Activated T-helper 1 cell treated with anti-CD3 and anti-CD28 coated beads, Interleukin-12 subunit alpha, Interleukin-12 subunit beta, Interleukin-2, Interleukin-4 antibody, amounts not matched to agents 30 ng/mL and 10 ng/mL and 1 ng/mL, durations not matched to agents 14 hours and 24 hours and 36 hours (primary cell): ENCODE data around the gene SAMD9. TPM values are rescaled to one million over a fixed set of nuclear protein-coding genes. Genes with fewer than 3 reads are reported as not detected.

Experiments used
- DNase-seq: peaks from one replicate; pipeline ENCODE4 v3.0.0; 2021; ENCODE audit warnings: low spot score
- H3K27ac Mint-ChIP-seq: one replicate; pipeline ENCODE4 v1.8.0; 2021; ENCODE audit warnings: mild to moderate bottlenecking, mixed read lengths
- H3K27me3 Mint-ChIP-seq: one replicate; pipeline ENCODE4 v1.8.0; 2022; ENCODE audit warnings: mild to moderate bottlenecking, moderate library complexity, mixed read lengths; ENCODE audit not compliant: insufficient read depth
- H3K36me3 Mint-ChIP-seq: one replicate; pipeline ENCODE4 v1.8.0; 2021; ENCODE audit warnings: low read depth, mixed read lengths
- H3K4me1 Mint-ChIP-seq: one replicate; pipeline ENCODE4 v1.8.0; 2021; ENCODE audit warnings: low read depth, mixed read lengths
- H3K4me3 Mint-ChIP-seq: one replicate; pipeline ENCODE4 v1.8.0; 2021; ENCODE audit warnings: mild to moderate bottlenecking, moderate library complexity, mixed read lengths
- H3K9me3 Mint-ChIP-seq: one replicate; pipeline ENCODE4 v1.8.0; 2021; ENCODE audit warnings: mixed read lengths
- intact Hi-C: fragments of 100-400 bp; cut with micrococcal nuclease; formaldehyde crosslinking; loops from one replicate; pipeline ENCODE4 v1.15.1; 2024
- total RNA-seq: library from RNA; stranded (reverse); gene quantifications from 2 replicates; pipeline ENCODE4 v1.2.3, GENCODE V29; 2022

Gene SAMD9
- 11.5 and 11.8 TPM in 2 replicates for total RNA-seq

DNA sequence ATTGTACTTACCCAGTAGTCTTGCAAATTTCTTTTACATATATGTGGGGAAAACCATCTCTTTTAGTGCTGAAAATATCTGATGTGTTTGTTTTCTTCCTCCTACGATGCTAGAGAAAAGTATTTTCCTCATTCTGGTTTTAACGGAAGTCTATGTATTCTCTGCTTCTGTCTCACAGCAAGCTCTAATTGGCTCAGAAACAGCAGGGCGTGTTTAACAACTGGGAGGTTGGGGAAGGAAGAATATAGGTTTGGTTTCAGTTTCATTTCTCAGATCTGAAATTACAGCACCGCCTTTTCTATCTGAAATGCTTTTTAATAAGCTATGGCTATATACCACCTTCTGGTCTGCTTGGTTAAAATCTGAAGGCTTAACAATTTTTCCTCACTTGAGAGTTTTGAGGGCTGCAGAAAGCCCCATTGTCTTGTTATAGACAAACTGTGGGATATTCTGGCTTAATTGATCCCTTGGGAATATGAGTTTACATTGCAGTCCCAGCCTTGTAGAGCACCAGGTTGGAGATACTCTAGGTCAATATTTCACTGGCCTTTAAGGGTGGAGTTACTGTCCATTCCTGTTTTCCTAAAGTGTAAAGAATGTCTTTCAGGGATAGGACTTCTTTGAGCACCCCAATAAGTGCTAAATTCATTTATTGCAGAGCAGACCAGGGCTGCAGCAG lies at the start of gene SAMD9:
SAMD9 (minus strand) TSS at position 128 of the 679 bp plus-strand sequence. CDS start 11,882 bp downstream, outside the sequence.
- H3K4me1 Mint-ChIP-seq, result peaks cover 60% of the 10 kb centered on the region
- no peaks in the 10 kb centered on the region for H3K27me3 Mint-ChIP-seq
- H3K36me3 Mint-ChIP-seq, result peaks cover 61% of the 10 kb centered on the region
- peak within 1 kb of the TSS; percentile 91 for H3K4me3 Mint-ChIP-seq
- peak within 1 kb of the TSS; percentile 82 for H3K27ac Mint-ChIP-seq
- intact Hi-C loops, result loop anchor here (1.0 to 5.0 kb wide), 13 partner anchors 30 to 871 kb away; partner anchors contain the start of genes ANKIB1, CDK6, FAM133B and KRIT1
- H3K9me3 Mint-ChIP-seq, result peaks cover 34% of the 10 kb centered on the region
- peak; percentile 63 for DNase-seq

DNA sequence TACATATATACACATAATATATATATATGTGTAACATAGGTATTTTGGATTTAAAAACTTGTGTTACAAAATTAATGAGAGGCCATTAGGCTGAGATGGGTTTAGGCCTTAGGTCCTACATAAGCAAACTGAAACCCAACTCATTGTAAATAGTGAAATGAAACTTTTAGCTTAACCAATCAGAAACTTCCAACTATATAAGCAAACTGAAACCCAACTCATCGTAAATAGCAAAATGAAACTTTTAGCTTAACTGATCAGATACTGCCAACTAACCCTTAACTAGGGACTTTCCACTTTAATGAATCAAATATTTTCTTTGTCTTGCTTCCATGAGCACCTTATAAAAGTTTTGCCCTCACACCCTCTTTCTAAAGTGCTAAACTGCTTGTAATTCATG lies 47.7 kb upstream of the SAMD9 start:
- DNase-seq, result no peak
- H3K36me3 Mint-ChIP-seq, result peaks cover 11% of the 10 kb centered on the region
- H3K4me1 Mint-ChIP-seq, result no peaks in the 10 kb centered on the region
- H3K27ac Mint-ChIP-seq, result no peak overlapping the region
- intact Hi-C loops, result loop anchor here (2.0 to 5.0 kb wide), 2 partner anchors 17 to 48 kb away; partner anchors contain the start of genes SAMD9 and SAMD9L
- H3K4me3 Mint-ChIP-seq, result no peak overlapping the region
- H3K9me3 Mint-ChIP-seq, result peaks cover 40% of the 10 kb centered on the region
- H3K27me3 Mint-ChIP-seq, result peaks cover 2% of the 10 kb centered on the region

DNA sequence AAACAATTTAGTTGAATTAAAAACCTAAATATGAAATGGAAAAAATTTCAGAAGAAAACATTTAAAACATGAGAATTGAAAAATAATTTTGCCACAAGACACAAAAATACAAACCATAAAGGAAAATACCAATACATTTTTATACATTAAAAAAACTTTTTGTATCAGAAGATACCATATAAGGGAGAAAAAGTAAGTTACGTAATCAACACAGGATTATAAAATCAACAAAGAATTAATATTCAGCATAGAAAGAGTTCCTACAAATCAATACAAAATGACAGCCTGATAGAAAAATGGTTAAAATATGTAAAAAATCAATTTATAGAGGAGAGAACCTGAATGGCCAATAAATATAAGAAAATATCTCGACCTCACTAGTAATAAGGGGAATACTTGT lies 47.0 kb upstream of the SAMD9 start:
- H3K27ac Mint-ChIP-seq, result no peak overlapping the region

DNA sequence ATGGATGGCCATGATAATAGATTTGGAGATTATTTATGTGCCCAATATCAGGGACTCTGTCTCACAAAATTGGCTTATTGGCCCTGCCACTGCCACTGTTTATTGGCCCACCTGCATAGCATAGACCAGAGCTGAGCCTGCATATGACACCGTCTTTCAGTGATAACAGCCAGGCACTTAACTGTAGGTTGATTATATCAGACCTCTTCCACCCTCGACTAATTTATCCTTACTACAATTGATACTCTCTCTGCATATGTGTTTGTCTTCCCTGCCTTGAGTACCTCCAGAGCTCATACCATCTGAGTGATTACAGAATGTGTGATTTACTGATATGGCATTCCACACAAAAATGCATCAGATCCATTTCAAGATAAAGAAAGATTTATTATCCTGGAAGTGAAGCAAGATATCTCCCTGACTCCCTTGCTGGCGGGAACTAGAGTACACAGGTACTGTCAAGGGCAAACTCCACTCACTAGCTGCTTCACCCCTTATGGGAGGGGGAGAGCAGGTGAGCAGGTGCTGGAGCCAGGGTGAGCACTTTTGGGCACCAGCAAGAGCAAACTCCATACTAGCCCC lies 43.5 kb upstream of the SAMD9 start:
- H3K9me3 Mint-ChIP-seq, result peaks cover 23% of the 10 kb centered on the region
- H3K27me3 Mint-ChIP-seq, result no peaks in the 10 kb centered on the region
- H3K4me3 Mint-ChIP-seq, result no peak overlapping the region
- H3K36me3 Mint-ChIP-seq, result peaks cover 7% of the 10 kb centered on the region
- H3K4me1 Mint-ChIP-seq, result peaks cover 8% of the 10 kb centered on the region
- intact Hi-C loops, result no loop called here
- H3K27ac Mint-ChIP-seq, result no peak overlapping the region
- DNase-seq, result no peak

More for the DNA sequence above, 47.0 kb upstream of the SAMD9 start:
- no peak for DNase-seq
- peaks cover 11% of the 10 kb centered on the region for H3K36me3 Mint-ChIP-seq
- peaks cover 40% of the 10 kb centered on the region for H3K9me3 Mint-ChIP-seq
- H3K27me3 Mint-ChIP-seq, result peaks cover 2% of the 10 kb centered on the region
- no peak overlapping the region for H3K4me3 Mint-ChIP-seq
- no peaks in the 10 kb centered on the region for H3K4me1 Mint-ChIP-seq
- intact Hi-C loops, result loop anchor here (2.0 to 5.0 kb wide), 2 partner anchors 16 to 47 kb away; partner anchors contain the start of genes SAMD9 and SAMD9L

DNA sequence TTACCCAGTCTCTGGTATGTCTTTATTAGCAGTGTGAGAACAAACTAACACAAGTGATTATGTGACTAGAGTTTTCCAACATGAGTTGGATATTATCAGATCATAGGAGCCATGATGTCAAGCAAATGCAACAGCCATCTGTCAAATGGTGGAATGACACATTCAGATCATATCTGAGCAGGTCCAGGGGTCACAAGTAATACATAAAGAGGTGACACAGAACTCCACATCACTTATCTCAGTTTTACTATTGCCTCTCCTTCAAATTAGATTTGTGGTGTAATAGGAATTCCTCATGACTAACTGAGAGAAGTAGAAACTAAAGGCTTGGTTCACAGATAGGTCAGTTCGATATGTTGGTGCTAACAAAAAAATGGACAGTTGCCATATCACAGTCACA lies 42.6 kb upstream of the SAMD9 start:
- Mint-ChIP-seq H3K27me3 (no peaks in the 10 kb centered on the region), H3K36me3 (peaks cover 7% of the 10 kb centered on the region), H3K4me3 (no peak overlapping the region), H3K4me1 (peaks cover 8% of the 10 kb centered on the region), H3K9me3 (peaks cover 23% of the 10 kb centered on the region), H3K27ac (no peak overlapping the region)
- DNase-seq, result no peak
- intact Hi-C loops, result no loop called here

DNA sequence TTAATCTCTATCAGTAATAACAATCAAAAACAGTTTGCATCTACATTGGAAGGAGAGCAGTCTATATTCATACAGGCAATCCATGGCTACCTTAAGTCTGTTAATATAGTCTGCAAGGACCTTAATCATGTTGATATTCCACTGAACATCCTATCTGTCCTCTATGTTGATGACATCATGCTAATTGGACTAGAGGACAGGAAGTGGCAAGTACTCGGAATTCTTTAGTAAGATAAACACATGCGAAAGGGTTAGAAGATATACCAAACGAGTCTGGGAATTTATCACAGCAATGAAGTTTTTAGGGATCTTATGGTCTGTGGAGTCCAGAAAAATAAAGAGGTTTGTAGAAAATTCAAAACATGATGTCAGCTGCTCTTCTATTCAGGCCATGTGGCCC lies 41.7 kb upstream of the SAMD9 start:
- intact Hi-C loops, result no loop called here
- Mint-ChIP-seq H3K4me1 (peaks cover 8% of the 10 kb centered on the region), H3K9me3 (peaks cover 23% of the 10 kb centered on the region), H3K27me3 (no peaks in the 10 kb centered on the region), H3K36me3 (peaks cover 7% of the 10 kb centered on the region), H3K27ac (no peak overlapping the region), H3K4me3 (no peak overlapping the region)
- no peak for DNase-seq

DNA sequence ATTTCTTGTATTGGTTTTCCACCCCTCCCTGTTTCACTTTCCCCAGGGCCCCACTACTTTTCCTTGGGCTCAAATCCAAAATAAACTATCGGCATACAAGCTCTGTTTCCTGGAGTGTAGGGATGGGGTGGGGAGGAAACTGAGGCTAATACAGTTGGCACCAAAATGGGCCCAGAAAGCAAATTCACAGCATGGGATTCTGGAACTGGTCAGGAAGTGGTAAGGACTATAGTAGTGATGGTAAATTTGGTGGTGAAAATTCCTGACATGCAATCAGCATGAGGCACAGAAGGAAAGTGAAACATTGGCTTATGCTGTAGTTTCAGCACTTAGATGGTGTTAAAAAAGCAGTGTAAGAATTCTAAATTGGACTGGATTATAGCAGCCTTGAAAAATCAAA lies 39.1 kb upstream of the SAMD9 start:
- no peak overlapping the region for H3K27ac Mint-ChIP-seq
- no peak overlapping the region for H3K4me3 Mint-ChIP-seq
- no peak for DNase-seq
- intact Hi-C loops, result no loop called here
- H3K9me3 Mint-ChIP-seq, result peaks cover 14% of the 10 kb centered on the region
- H3K4me1 Mint-ChIP-seq, result peaks cover 8% of the 10 kb centered on the region
- H3K36me3 Mint-ChIP-seq, result no peaks in the 10 kb centered on the region
- H3K27me3 Mint-ChIP-seq, result no peaks in the 10 kb centered on the region

DNA sequence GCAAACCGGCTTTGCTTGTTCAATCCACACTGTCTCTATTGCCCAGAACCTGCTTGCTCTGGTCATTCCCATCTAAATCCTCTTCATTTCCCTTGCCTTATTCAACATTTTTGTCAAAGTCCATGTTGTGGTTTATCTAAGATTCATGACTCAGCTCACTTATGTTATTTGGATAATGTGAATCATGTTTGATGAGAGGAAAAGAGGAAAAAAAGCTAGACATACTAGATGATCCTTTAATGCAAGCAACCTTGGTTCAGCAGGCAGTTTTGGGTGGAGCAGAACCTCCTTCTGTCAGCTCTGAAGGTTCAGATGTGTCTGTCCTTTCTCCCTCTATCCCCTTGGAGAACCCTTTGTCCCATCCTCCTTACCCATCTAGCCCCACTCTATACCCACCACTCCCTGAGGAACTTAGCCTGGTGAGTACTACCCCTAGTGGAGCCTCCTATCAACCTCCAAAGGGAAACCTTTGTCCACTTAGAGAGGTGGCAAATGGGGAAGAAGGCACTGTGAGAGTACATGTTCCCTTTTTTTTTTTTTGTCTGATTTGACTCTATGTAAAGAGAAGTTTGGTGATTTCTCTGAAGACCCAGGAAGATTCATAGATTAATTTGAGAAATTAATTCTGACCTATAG lies 32.5 kb upstream of the SAMD9 start:
- Mint-ChIP-seq H3K36me3 (peaks cover 19% of the 10 kb centered on the region), H3K27me3 (no peaks in the 10 kb centered on the region), H3K4me1 (peaks cover 48% of the 10 kb centered on the region), H3K4me3 (no peak overlapping the region), H3K27ac (no peak overlapping the region), H3K9me3 (peaks cover 7% of the 10 kb centered on the region)
- no peak for DNase-seq
- intact Hi-C loops, result no loop called here

DNA sequence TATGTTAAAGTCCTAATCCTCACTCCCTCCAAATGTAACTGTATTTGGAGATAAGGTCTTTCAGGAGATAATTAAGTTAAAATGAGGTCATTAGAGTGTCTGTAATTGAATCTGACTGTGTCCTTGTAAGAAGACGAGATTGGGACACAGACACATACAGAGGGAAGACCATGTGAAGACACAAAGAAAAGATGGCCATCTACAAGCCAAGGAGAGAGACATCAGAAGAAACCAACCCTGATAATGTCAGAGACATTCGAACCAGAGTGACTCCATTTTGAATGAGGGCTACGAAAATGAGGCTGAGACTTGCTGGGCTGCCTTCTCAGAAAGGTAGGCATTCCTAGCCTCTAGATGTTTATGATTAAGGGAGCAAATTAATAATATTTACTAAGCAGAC lies 30.9 kb upstream of the SAMD9 start:
- Mint-ChIP-seq H3K9me3 (peaks cover 7% of the 10 kb centered on the region), H3K27ac (peak overlapping the region; percentile 93), H3K36me3 (peaks cover 25% of the 10 kb centered on the region), H3K27me3 (no peaks in the 10 kb centered on the region), H3K4me1 (peaks cover 58% of the 10 kb centered on the region), H3K4me3 (peak overlapping the region; percentile 93)
- no peak for DNase-seq
- intact Hi-C loops, result loop anchor here (1.0 to 10.0 kb wide), 5 partner anchors 16 to 1206 kb away; partner anchors contain the start of genes AKAP9, BET1 and FAM133B

DNA sequence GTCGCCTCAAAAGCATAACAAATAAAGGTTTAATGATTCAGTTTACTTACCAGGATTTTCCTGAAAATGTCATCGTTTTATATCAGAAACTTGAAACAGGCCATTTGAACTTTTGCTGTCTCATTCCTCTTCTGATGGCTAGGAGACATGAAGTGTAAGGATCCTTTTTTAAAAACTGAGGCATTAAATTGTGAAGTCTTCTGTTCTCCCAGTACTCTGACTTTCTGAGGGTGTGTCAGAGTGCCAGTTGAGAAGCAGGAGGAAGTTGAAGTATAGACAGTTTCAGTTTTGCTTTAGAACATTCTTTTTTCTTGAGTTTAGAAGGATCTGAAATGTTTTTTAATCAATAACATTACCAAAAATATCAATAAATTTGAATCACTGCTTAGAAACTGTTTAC lies 30.4 kb upstream of the SAMD9 start, which contains the start of gene SAMD9L:
SAMD9L (minus strand) TSS at position 242 of the 400 bp plus-strand sequence. CDS start 12,414 bp downstream, outside the sequence.
- Mint-ChIP-seq H3K27ac (peak within 1 kb of the TSS; percentile 93), H3K4me1 (peaks cover 63% of the 10 kb centered on the region), H3K36me3 (peaks cover 25% of the 10 kb centered on the region), H3K27me3 (no peaks in the 10 kb centered on the region), H3K9me3 (peaks cover 7% of the 10 kb centered on the region), H3K4me3 (peak within 1 kb of the TSS; percentile 93)
- no peak for DNase-seq
- intact Hi-C loops, result loop anchor here (1.0 to 10.0 kb wide), 5 partner anchors 17 to 1206 kb away; partner anchors contain the start of genes AKAP9, BET1 and FAM133B

DNA sequence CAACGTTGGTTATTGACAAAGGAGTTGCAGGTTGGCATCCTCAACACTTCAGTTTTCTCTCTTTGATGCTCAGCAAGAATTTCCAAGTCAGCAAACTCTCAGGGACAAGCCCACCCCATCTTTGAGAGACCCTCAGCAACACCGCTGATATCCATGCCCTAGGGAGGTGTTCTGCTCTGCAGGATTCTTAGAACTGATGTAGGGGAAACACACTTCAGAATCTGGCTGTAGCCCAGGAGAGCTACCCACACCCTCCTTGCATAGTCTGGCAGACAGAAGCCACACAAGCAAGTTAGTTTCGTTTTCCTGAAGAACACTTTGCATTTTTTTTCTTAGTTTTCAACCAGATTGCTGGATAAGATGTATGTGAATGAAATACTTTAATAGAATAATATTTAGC lies 29.6 kb upstream of the SAMD9 start:
- peaks cover 68% of the 10 kb centered on the region for H3K4me1 Mint-ChIP-seq
- intact Hi-C loops, result loop anchor here (1.0 to 10.0 kb wide), 5 partner anchors 81 to 1205 kb away; partner anchors contain the start of genes AKAP9, BET1, FAM133B and PEX1
- H3K36me3 Mint-ChIP-seq, result peaks cover 25% of the 10 kb centered on the region
- peak overlapping the region; percentile 87 for H3K27ac Mint-ChIP-seq
- H3K9me3 Mint-ChIP-seq, result peaks cover 7% of the 10 kb centered on the region
- H3K27me3 Mint-ChIP-seq, result no peaks in the 10 kb centered on the region
- DNase-seq, result peak; percentile 22
- H3K4me3 Mint-ChIP-seq, result peak overlapping the region; percentile 93

DNA sequence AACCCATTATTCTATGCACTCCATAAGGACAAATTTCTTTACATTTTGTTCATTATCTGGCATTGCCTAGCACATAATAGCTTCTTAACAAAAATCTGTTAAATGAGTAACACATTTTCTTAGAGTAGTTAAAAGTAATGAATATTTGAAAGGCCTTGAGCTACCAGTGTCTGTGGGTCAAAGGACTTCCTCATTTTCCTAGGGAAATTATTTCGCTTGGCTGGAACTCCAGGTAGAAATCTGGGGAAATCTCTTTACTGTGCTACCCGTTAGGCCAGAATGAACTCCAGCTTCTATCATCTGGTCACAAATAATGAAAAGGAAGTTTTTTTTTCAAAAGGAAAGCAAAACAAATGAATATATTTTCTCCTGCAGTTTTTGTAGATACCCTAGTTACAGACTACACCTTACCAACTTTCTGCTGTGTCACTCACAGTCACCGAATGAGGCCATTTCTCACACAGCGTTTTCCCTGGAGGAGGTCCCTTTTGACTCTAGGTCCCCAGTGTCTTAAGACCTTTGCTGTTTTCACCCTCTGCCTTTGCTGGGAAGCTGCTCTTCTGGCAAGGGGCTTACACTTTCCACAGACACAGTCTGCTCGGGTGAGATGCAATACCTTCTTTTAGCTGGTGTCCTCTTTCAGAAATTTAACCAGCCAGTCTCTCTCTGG lies 28.8 kb upstream of the SAMD9 start:
- H3K4me3 Mint-ChIP-seq, result peak overlapping the region; percentile 93

More for the DNA sequence above, 28.8 kb upstream of the SAMD9 start:
- peak overlapping the region; percentile 88 for H3K27ac Mint-ChIP-seq
- peaks cover 25% of the 10 kb centered on the region for H3K36me3 Mint-ChIP-seq
- H3K27me3 Mint-ChIP-seq, result no peaks in the 10 kb centered on the region
- H3K9me3 Mint-ChIP-seq, result peaks cover 7% of the 10 kb centered on the region
- intact Hi-C loops, result loop anchor here (1.0 to 10.0 kb wide), 6 partner anchors 82 to 1204 kb away; partner anchors contain the start of genes AKAP9, BET1, FAM133B and PEX1
- DNase-seq, result peak; percentile 4
- peaks cover 68% of the 10 kb centered on the region for H3K4me1 Mint-ChIP-seq
